T-helper 2 cell treated with Interferon-gamma antibody and Interleukin-4, amounts not matched to agents 5 μg/mL and 100 μg/mL, for 36 hours (primary cell): ENCODE results near the gene ZFX.

Source experiments
- DNase-seq: peaks from one replicate; pipeline ENCODE4 v3.0.0; 2021; ENCODE audit warnings: low spot score
- H3K27ac Mint-ChIP-seq: one replicate; pipeline ENCODE4 v1.8.0; 2021; ENCODE audit warnings: mild to moderate bottlenecking, mixed read lengths
- H3K27me3 Mint-ChIP-seq: one replicate; pipeline ENCODE4 v1.8.0; 2021; ENCODE audit warnings: low read depth, mixed read lengths
- H3K36me3 Mint-ChIP-seq: one replicate; pipeline ENCODE4 v1.8.0; 2021; ENCODE audit warnings: low read depth, mixed read lengths
- H3K4me1 Mint-ChIP-seq: one replicate; pipeline ENCODE4 v1.8.0; 2021; ENCODE audit warnings: low read depth, mixed read lengths
- H3K4me3 Mint-ChIP-seq: one replicate; pipeline ENCODE4 v1.8.0; 2022; ENCODE audit warnings: mild to moderate bottlenecking, moderate library complexity, mixed read lengths
- H3K9me3 Mint-ChIP-seq: one replicate; pipeline ENCODE4 v1.8.0; 2021; ENCODE audit warnings: mixed read lengths

Gene ZFX

GRCh38 chrX:24200133-24200532 lies 50.6 kb downstream of the ZFX start:
- H3K4me1 Mint-ChIP-seq, result peaks cover 21% of the 10 kb centered on the region
- H3K9me3 Mint-ChIP-seq, result no peaks in the 10 kb centered on the region
- H3K4me3 Mint-ChIP-seq, result no peak overlapping the region
- peaks cover 22% of the 10 kb centered on the region for H3K36me3 Mint-ChIP-seq
- H3K27me3 Mint-ChIP-seq, result no peaks in the 10 kb centered on the region
- no peak for DNase-seq
- H3K27ac Mint-ChIP-seq, result peak overlapping the region; percentile 50

GRCh38 chrX:24201216-24201615 lies 51.7 kb downstream of the ZFX start:
- no peaks in the 10 kb centered on the region for H3K27me3 Mint-ChIP-seq
- no peaks in the 10 kb centered on the region for H3K9me3 Mint-ChIP-seq
- peaks cover 18% of the 10 kb centered on the region for H3K36me3 Mint-ChIP-seq

GRCh38 chrX:24202465-24203031 lies 53.0 kb downstream of the ZFX start:
- Mint-ChIP-seq H3K4me3 (no peak overlapping the region), H3K27me3 (no peaks in the 10 kb centered on the region), H3K9me3 (no peaks in the 10 kb centered on the region), H3K4me1 (peaks cover 19% of the 10 kb centered on the region), H3K27ac (peak overlapping the region; percentile 50), H3K36me3 (peaks cover 20% of the 10 kb centered on the region)
- no peak for DNase-seq

More at GRCh38 chrX:24201216-24201615, 51.7 kb downstream of the ZFX start:
- Mint-ChIP-seq H3K4me1 (peaks cover 21% of the 10 kb centered on the region), H3K27ac (no peak overlapping the region), H3K4me3 (no peak overlapping the region)
- no peak for DNase-seq

GRCh38 chrX:24203072-24203808 lies 53.7 kb downstream of the ZFX start:
- peaks cover 26% of the 10 kb centered on the region for H3K36me3 Mint-ChIP-seq
- no peaks in the 10 kb centered on the region for H3K27me3 Mint-ChIP-seq
- H3K4me1 Mint-ChIP-seq, result peaks cover 19% of the 10 kb centered on the region
- no peaks in the 10 kb centered on the region for H3K9me3 Mint-ChIP-seq
- no peak overlapping the region for H3K4me3 Mint-ChIP-seq
- H3K27ac Mint-ChIP-seq, result no peak overlapping the region
- no peak for DNase-seq

- Mint-ChIP-seq H3K4me3 (no peak overlapping the region), H3K36me3 (peaks cover 22% of the 10 kb centered on the region), H3K27ac (no peak overlapping the region), H3K9me3 (no peaks in the 10 kb centered on the region), H3K27me3 (no peaks in the 10 kb centered on the region), H3K4me1 (peaks cover 14% of the 10 kb centered on the region)
- no peak for DNase-seq
These were observed 54.8 kb downstream of the ZFX start for GRCh38 chrX:24204331-24204730.

- DNase-seq, result no peak
- Mint-ChIP-seq H3K27me3 (no peaks in the 10 kb centered on the region), H3K36me3 (peaks cover 20% of the 10 kb centered on the region), H3K27ac (no peak overlapping the region), H3K9me3 (no peaks in the 10 kb centered on the region), H3K4me1 (peaks cover 11% of the 10 kb centered on the region), H3K4me3 (no peak overlapping the region)
These were observed 55.4 kb downstream of the ZFX start for GRCh38 chrX:24204958-24205357.

GRCh38 chrX:24207826-24208225 lies 58.3 kb downstream of the ZFX start:
- Mint-ChIP-seq H3K4me3 (no peak overlapping the region), H3K36me3 (peaks cover 26% of the 10 kb centered on the region), H3K27ac (no peak overlapping the region), H3K27me3 (no peaks in the 10 kb centered on the region), H3K9me3 (no peaks in the 10 kb centered on the region), H3K4me1 (peaks cover 3% of the 10 kb centered on the region)
- DNase-seq, result no peak

- peaks cover under 1% of the 10 kb centered on the region for H3K4me1 Mint-ChIP-seq
- H3K36me3 Mint-ChIP-seq, result peaks cover 20% of the 10 kb centered on the region
- no peaks in the 10 kb centered on the region for H3K27me3 Mint-ChIP-seq
- DNase-seq, result no peak
- H3K27ac Mint-ChIP-seq, result no peak overlapping the region
- H3K4me3 Mint-ChIP-seq, result no peak overlapping the region
- no peaks in the 10 kb centered on the region for H3K9me3 Mint-ChIP-seq
These were observed 59.1 kb downstream of the ZFX start for GRCh38 chrX:24208496-24209240.

- H3K27me3 Mint-ChIP-seq, result no peaks in the 10 kb centered on the region
- H3K36me3 Mint-ChIP-seq, result peaks cover 20% of the 10 kb centered on the region
- no peaks in the 10 kb centered on the region for H3K4me1 Mint-ChIP-seq
- no peak overlapping the region for H3K27ac Mint-ChIP-seq
- DNase-seq, result no peak
- H3K4me3 Mint-ChIP-seq, result no peak overlapping the region
- no peaks in the 10 kb centered on the region for H3K9me3 Mint-ChIP-seq
These were observed 60.7 kb downstream of the ZFX start for GRCh38 chrX:24210190-24210589.

GRCh38 chrX:24214568-24214967 lies 65.0 kb downstream of the ZFX start:
- Mint-ChIP-seq H3K27me3 (no peaks in the 10 kb centered on the region), H3K9me3 (no peaks in the 10 kb centered on the region), H3K36me3 (peaks cover 12% of the 10 kb centered on the region), H3K27ac (no peak overlapping the region), H3K4me3 (no peak overlapping the region), H3K4me1 (peaks cover 1% of the 10 kb centered on the region)
- DNase-seq, result no peak

- Mint-ChIP-seq H3K4me1 (peaks cover 1% of the 10 kb centered on the region), H3K36me3 (peaks cover 10% of the 10 kb centered on the region), H3K27me3 (no peaks in the 10 kb centered on the region), H3K4me3 (no peak overlapping the region), H3K9me3 (no peaks in the 10 kb centered on the region), H3K27ac (no peak overlapping the region)
- DNase-seq, result no peak
These were observed 65.7 kb downstream of the ZFX start for GRCh38 chrX:24215272-24215671.

GRCh38 chrX:24216037-24216436 lies 66.5 kb downstream of the ZFX start:
- no peak for DNase-seq
- Mint-ChIP-seq H3K4me3 (no peak overlapping the region), H3K36me3 (peaks cover 6% of the 10 kb centered on the region), H3K27ac (no peak overlapping the region), H3K4me1 (peaks cover 1% of the 10 kb centered on the region), H3K27me3 (no peaks in the 10 kb centered on the region), H3K9me3 (no peaks in the 10 kb centered on the region)

GRCh38 chrX:24216827-24217226 lies 67.3 kb downstream of the ZFX start:
- peaks cover 1% of the 10 kb centered on the region for H3K4me1 Mint-ChIP-seq
- no peaks in the 10 kb centered on the region for H3K9me3 Mint-ChIP-seq
- H3K27ac Mint-ChIP-seq, result no peak overlapping the region

GRCh38 chrX:24219320-24219719 lies 69.8 kb downstream of the ZFX start:
- peaks cover 1% of the 10 kb centered on the region for H3K4me1 Mint-ChIP-seq
- H3K9me3 Mint-ChIP-seq, result no peaks in the 10 kb centered on the region
- H3K36me3 Mint-ChIP-seq, result no peaks in the 10 kb centered on the region
- DNase-seq, result no peak
- H3K4me3 Mint-ChIP-seq, result no peak overlapping the region
- no peaks in the 10 kb centered on the region for H3K27me3 Mint-ChIP-seq
- H3K27ac Mint-ChIP-seq, result no peak overlapping the region

More at GRCh38 chrX:24216827-24217226, 67.3 kb downstream of the ZFX start:
- Mint-ChIP-seq H3K4me3 (no peak overlapping the region), H3K27me3 (no peaks in the 10 kb centered on the region), H3K36me3 (peaks cover 5% of the 10 kb centered on the region)
- no peak for DNase-seq
